Vagina (tissue), 2 donors: ENCODE measurements around the gene WWOX.

Experiments
- CTCF ChIP-seq, 3 experiments: fragments of 450-650 bp in 2 of 3; fragments of 200-600 bp in 1 of 3; sonication (generic) in 1 of 3; IDR thresholded peaks; one replicate each; pipeline ENCODE4 v1.5.1; 2017 to 2019; ENCODE audit warnings: antibody characterized with exemption in 3 of 3, mild to moderate bottlenecking in 2 of 3, moderate library complexity in 2 of 3
- POLR2A ChIP-seq, 2 donors: fragments of 450-650 bp; IDR thresholded peaks; one replicate each; pipeline ENCODE4 v1.6.1; 2017; ENCODE audit warnings: antibody characterized with exemption in 2 of 2, mild to moderate bottlenecking in 2 of 2, moderate library complexity in 2 of 2

DNA sequence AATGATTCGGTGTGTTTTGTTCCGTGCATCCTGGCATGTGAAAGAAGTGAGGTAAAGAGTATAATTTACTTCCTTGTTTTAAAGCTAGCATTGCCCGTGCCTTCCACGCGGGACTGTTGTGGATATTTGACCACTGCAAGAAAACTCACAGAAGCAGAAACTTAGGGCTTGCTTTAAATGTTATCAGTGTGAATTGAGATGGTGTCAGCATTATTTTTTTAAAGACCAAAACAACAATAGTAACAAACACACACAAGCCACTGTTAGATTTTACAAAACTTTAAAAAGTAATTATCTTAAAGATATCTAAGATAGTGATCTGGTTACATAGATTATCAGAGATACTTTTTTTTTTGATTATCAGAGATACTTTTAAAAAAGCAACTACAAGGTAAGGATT lies 47.4 kb downstream of the WWOX start:
- TF ChIP-seq CTCF (IDR thresholded peaks at IDR 0.05) = no peak
- no peak for TF ChIP-seq POLR2A (IDR thresholded peaks at IDR 0.05)
